HG02943 (cell line): Measurements from ENCODE around the gene CD226.
"Not testable (repeated sequence)": the region's sequence is repeated elsewhere in the genome, so short reads cannot be mapped to it uniquely, and the experiment has no call there.

ENCODE experiments used
- ATAC-seq: cut with Tn5 transposase; IDR thresholded peaks from one replicate; pipeline ENCODE4 v1.9.1; 2021; ENCODE audit warnings: mild to moderate bottlenecking, low read depth, moderate library complexity; ENCODE audit not compliant: unreplicated experiment

Gene CD226

GRCh38 chr18:69834980-69835379 lies 112.7 kb downstream of the CD226 start:
- ATAC-seq = not testable (repeated sequence)

GRCh38 chr18:69830189-69830588 lies 117.5 kb downstream of the CD226 start:
- ATAC-seq = no peak

- ATAC-seq = no peak
Observed at GRCh38 chr18:69820538-69820937, 127.1 kb downstream of the CD226 start.

- no peak for ATAC-seq
Observed at GRCh38 chr18:69819460-69819859, 128.2 kb downstream of the CD226 start.

GRCh38 chr18:69817335-69817940 lies 130.2 kb downstream of the CD226 start:
- no peak for ATAC-seq

GRCh38 chr18:69814861-69815385 lies 132.8 kb downstream of the CD226 start:
- ATAC-seq = no peak

GRCh38 chr18:69813559-69813958 lies 134.1 kb downstream of the CD226 start:
- no peak for ATAC-seq

- no peak for ATAC-seq
Observed at GRCh38 chr18:69808399-69808798, 139.3 kb downstream of the CD226 start.

GRCh38 chr18:69804776-69805501 lies 142.7 kb downstream of the CD226 start:
- no peak for ATAC-seq
